ENCODE measurements around the gene SLC4A2.
A peak's percentile ranks its signal among the peaks of the same experiment; 100 is the strongest.

Gene SLC4A2

DNA sequence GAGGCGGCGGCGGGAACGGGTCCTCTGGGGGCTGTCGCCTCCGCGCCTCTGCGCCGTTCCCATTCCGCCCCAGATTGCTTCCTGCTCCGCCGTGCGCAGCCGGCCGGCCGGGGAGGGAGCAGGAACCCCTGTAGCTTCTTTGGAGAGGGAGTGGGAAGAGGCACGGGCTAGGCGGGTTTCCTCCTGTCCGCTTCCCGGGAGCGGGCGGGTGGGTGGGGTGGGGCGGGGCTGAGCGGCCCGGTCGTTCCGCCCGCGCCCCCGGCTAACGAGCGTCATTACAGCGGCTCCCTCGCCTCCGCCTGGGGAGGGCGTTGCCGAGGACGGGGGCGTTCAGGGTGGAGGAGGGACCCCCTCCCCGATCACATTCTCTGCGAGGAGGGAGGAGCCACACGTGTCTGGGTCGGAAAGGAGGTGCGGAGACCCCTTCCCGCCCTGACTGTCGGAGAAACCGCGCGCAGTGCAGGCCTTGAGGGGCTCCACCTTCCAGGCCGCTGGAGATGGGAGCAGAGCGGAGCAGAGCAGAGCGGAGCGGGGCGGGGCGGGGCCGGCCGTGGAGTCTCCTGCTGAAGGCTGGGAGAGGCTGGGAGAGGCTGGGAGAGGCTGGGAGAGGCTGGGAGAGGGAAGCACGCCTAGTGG lies 66.6 kb downstream of the SLC4A2 start:
- Mint-ChIP-seq H3K27ac (no peak overlapping the region), H3K27me3 (no peaks in the 10 kb centered on the region), H3K4me1 (peaks cover 9% of the 10 kb centered on the region), H3K4me3 (peak overlapping the region in 1 of 2 donors; percentile 48), H3K9me3 (no peaks in the 10 kb centered on the region)
- ATAC-seq: no peak
- no peak for DNase-seq

Measured in stimulated activated naive CD8-positive, alpha-beta T cell treated with anti-CD3 and anti-CD28 coated beads, Interleukin-15, amount 100 ng/mL, for 72 hours (primary cell).